IMR-90 (cell line): ENCODE results near the gene TEPSIN. TPM values are rescaled to one million over a fixed set of nuclear protein-coding genes. Genes with fewer than 3 reads are reported as not detected.

Experiments used
- ATAC-seq: fragments of 200-7000 bp; cut with Tn5 transposase; 2 replicates; pipeline ENCODE4 v1.9.1; 2020; ENCODE audit warnings: low read depth, mild to moderate bottlenecking, moderate library complexity
- BruUV-seq: library from RNA; stranded (reverse); fragments of 400-500 nt; replicated peaks from 2 replicates; lab custom pipeline; 2021; lab: Mats Ljungman, UMichigan
- CTCF ChIA-PET: fragments of 300-600 bp; formaldehyde crosslinking; extraction: SDS; loops from one replicate; lab custom pipeline; 2021; ENCODE audit warnings: antibody characterized with exemption; lab: Yijun Ruan, JAX
- POLR2A ChIA-PET: fragments of 300-600 bp; sonication (Branson Sonifier 250); formaldehyde crosslinking; loops from one replicate; lab custom pipeline; 2022; ENCODE audit warnings: antibody characterized with exemption; ENCODE audit not compliant: unreplicated experiment; lab: Charles Lee
- DNase-seq: peaks from one replicate; pipeline ENCODE4 v3.0.0; 2013
- H2AFZ ChIP-seq: replicated peaks from 2 replicates; pipeline ENCODE3; 2013; ENCODE audit warnings: low read length, mild to moderate bottlenecking; ENCODE audit not compliant: poor library complexity
- H2AK5ac ChIP-seq: 2 replicates; pipeline ENCODE4 v1.6.1; 2013; ENCODE audit warnings: low read depth, low read length, inconsistent platforms
- H2AK9ac ChIP-seq: replicated peaks from 2 replicates; pipeline ENCODE3; 2013; ENCODE audit warnings: mild to moderate bottlenecking, low read depth, low read length, moderate library complexity; ENCODE audit not compliant: poor library complexity
- H2BK120ac ChIP-seq: 2 replicates; pipeline ENCODE4 v1.6.1; 2013; ENCODE audit warnings: low read depth, low read length, inconsistent platforms
- H2BK15ac ChIP-seq: 3 replicates; pipeline ENCODE4 v1.6.1; 2013; ENCODE audit warnings: low read depth, low read length, inconsistent platforms
- H2BK20ac ChIP-seq: 2 replicates; pipeline ENCODE4 v1.6.1; 2013; ENCODE audit warnings: low read depth, mild to moderate bottlenecking, inconsistent platforms, low read length, moderate library complexity
- H2BK5ac ChIP-seq: 2 replicates; pipeline ENCODE4 v1.6.1; 2013; ENCODE audit warnings: mild to moderate bottlenecking, low read depth, low read length, inconsistent platforms; ENCODE audit not compliant: poor library complexity, severe bottlenecking
- H3K14ac ChIP-seq: replicated peaks from 2 replicates; pipeline ENCODE4 v1.6.1; 2013; ENCODE audit warnings: low read depth, low read length, inconsistent platforms
- H3K18ac ChIP-seq: 2 replicates; pipeline ENCODE4 v1.6.1; 2013; ENCODE audit warnings: low read depth, low read length, control low read depth
- H3K23ac ChIP-seq: 2 replicates; pipeline ENCODE4 v1.6.1; 2013; ENCODE audit warnings: low read depth, low read length, inconsistent platforms
- H3K27ac ChIP-seq: 2 replicates; pipeline ENCODE4 v1.5.1; 2013; ENCODE audit warnings: mild to moderate bottlenecking, control low read depth, low read length; ENCODE audit not compliant: insufficient read depth
- H3K27me3 ChIP-seq: 2 replicates; pipeline ENCODE4 v1.6.1; 2013; ENCODE audit warnings: low read length; ENCODE audit not compliant: control insufficient read depth, insufficient read depth
- H3K36me3 ChIP-seq: 2 replicates; pipeline ENCODE4 v1.6.1; 2013; ENCODE audit warnings: low read length, mixed read lengths; ENCODE audit not compliant: control insufficient read depth, insufficient read depth
- H3K4ac ChIP-seq: 2 replicates; pipeline ENCODE4 v1.6.1; 2013; ENCODE audit warnings: low read depth, low read length, inconsistent platforms
- H3K4me1 ChIP-seq: 2 replicates; pipeline ENCODE4 v1.6.1; 2013; ENCODE audit warnings: low read length, mixed read lengths; ENCODE audit not compliant: control insufficient read depth, insufficient read depth
- H3K4me2 ChIP-seq: 2 replicates; pipeline ENCODE4 v1.6.1; 2013; ENCODE audit warnings: low read depth, mild to moderate bottlenecking, control low read depth, low read length, moderate library complexity
- H3K4me3 ChIP-seq: 2 replicates; pipeline ENCODE4 v1.5.1; 2013; ENCODE audit warnings: low read depth, mild to moderate bottlenecking, control low read depth, low read length, moderate library complexity; ENCODE audit not compliant: insufficient read depth
- H3K56ac ChIP-seq: 2 replicates; pipeline ENCODE4 v1.6.1; 2013; ENCODE audit warnings: low read length, inconsistent platforms; ENCODE audit not compliant: insufficient read depth; ENCODE audit errors: extremely low read depth
- H3K79me1 ChIP-seq, 2 experiments: 2 replicates each; pipeline ENCODE4 v1.6.1; 2013; ENCODE audit warnings: low read length in 2 of 2, inconsistent platforms in 1 of 2, low read depth in 1 of 2
- H3K9ac ChIP-seq: 2 replicates; pipeline ENCODE4 v1.6.1; 2013; ENCODE audit warnings: low read depth, low read length, control low read depth
- H3K9me1 ChIP-seq: 2 replicates; pipeline ENCODE4 v1.6.1; 2013; ENCODE audit warnings: low read length, inconsistent platforms; ENCODE audit not compliant: insufficient read depth
- H3K9me3 ChIP-seq: 2 replicates; pipeline ENCODE4 v1.6.1; 2013; ENCODE audit warnings: low read length; ENCODE audit not compliant: control insufficient read depth, insufficient read depth
- H4K20me1 ChIP-seq: 2 replicates; pipeline ENCODE4 v1.6.1; 2013; ENCODE audit warnings: low read length, inconsistent platforms; ENCODE audit not compliant: insufficient read depth
- H4K5ac ChIP-seq: 2 replicates; pipeline ENCODE4 v1.6.1; 2013; ENCODE audit warnings: mild to moderate bottlenecking, low read depth, low read length, control low read depth
- H4K8ac ChIP-seq, 2 experiments: 2 replicates each; pipeline ENCODE4 v1.6.1; 2013; ENCODE audit warnings: low read depth in 2 of 2, low read length in 2 of 2, control low read depth in 1 of 2, inconsistent platforms in 1 of 2
- H4K91ac ChIP-seq: 2 replicates; pipeline ENCODE4 v1.6.1; 2013; ENCODE audit warnings: low read depth, low read length, inconsistent platforms; ENCODE audit not compliant: insufficient read depth
- BHLHE40 ChIP-seq: fragments of 150-350 bp; IDR thresholded peaks from 2 replicates; pipeline ENCODE4 v1.6.1; 2016; ENCODE audit warnings: mild to moderate bottlenecking, low read depth, low read length
- CEBPB ChIP-seq: IDR thresholded peaks from 2 replicates; pipeline ENCODE4 v1.6.1; 2012; ENCODE audit warnings: low read depth, low read length, improper control_type of control experiment
- CHD1 ChIP-seq: IDR thresholded peaks from 2 replicates; pipeline ENCODE4 v1.6.1; 2012; ENCODE audit warnings: low read depth, low read length, improper control_type of control experiment
- ELK1 ChIP-seq: fragments of 150-350 bp; IDR thresholded peaks from 2 replicates; pipeline ENCODE4 v1.6.1; 2016; ENCODE audit warnings: low read depth, mild to moderate bottlenecking, low read length, moderate library complexity, borderline replicate concordance
- FOS ChIP-seq: fragments of 150-350 bp; IDR thresholded peaks from 2 replicates; pipeline ENCODE4 v1.6.1; 2016; ENCODE audit warnings: low read depth, low read length
- MAZ ChIP-seq: IDR thresholded peaks from 2 replicates; pipeline ENCODE4 v1.6.1; 2012; ENCODE audit warnings: low read depth, mild to moderate bottlenecking, low read length, improper control_type of control experiment, moderate library complexity, borderline replicate concordance
- MXI1 ChIP-seq: IDR thresholded peaks from 2 replicates; pipeline ENCODE4 v1.6.1; 2012; ENCODE audit warnings: low read depth, mild to moderate bottlenecking, low read length, moderate library complexity, borderline replicate concordance
- NFE2L2 ChIP-seq: fragments of 150-350 bp; IDR thresholded peaks from 2 replicates; pipeline ENCODE4 v1.6.1; 2016; ENCODE audit warnings: low read depth, mild to moderate bottlenecking, low read length
- POLR2A ChIP-seq: IDR thresholded peaks from 2 replicates; pipeline ENCODE4 v1.6.1; 2012; ENCODE audit warnings: mild to moderate bottlenecking, low read depth, low read length
- RAD21 ChIP-seq: IDR thresholded peaks from 2 replicates; pipeline ENCODE4 v1.6.1; 2012; ENCODE audit warnings: low read length, improper control_type of control experiment
- RCOR1 ChIP-seq: IDR thresholded peaks from 2 replicates; pipeline ENCODE4 v1.6.1; 2012; ENCODE audit warnings: mild to moderate bottlenecking, low read length, improper control_type of control experiment; ENCODE audit not compliant: insufficient replicate concordance
- RFX5 ChIP-seq: IDR thresholded peaks from 2 replicates; pipeline ENCODE4 v1.8.0; 2012; ENCODE audit warnings: low read depth, mild to moderate bottlenecking, low read length, moderate library complexity
- SMC3 ChIP-seq: fragments of 150-350 bp; IDR thresholded peaks from 2 replicates; pipeline ENCODE4 v1.6.1; 2016; ENCODE audit warnings: low read depth, mild to moderate bottlenecking, antibody characterized with exemption, low read length, moderate library complexity
- WGBS, 2 experiments: methylation state at CpG; one replicate each; pipeline versions ENCODE4 v1.1.5 to v1.1.7; 2013; ENCODE audit warnings: missing lambda C conversion rate in 2 of 2; ENCODE audit not compliant: insufficient read length in 1 of 2; ENCODE audit errors: extremely low coverage in 2 of 2; 5-methylcytosine and 5-hydroxymethylcytosine counted together
- dilution Hi-C: fragments of 300-500 bp; cut with HindIII; formaldehyde crosslinking; loops from one replicate; pipeline ENCODE4 v1.14.3; 2018; ENCODE audit warnings: low sequenced_read_pairs; ENCODE audit not compliant: unreplicated experiment
- in situ Hi-C: fragments of 300-500 bp; cut with MboI; formaldehyde crosslinking; loops from 3 replicates; pipeline ENCODE4 v1.14.3; 2019; ENCODE audit warnings: low sequenced_read_pairs, inconsistent platforms, mixed read lengths
- intact Hi-C: fragments of 100-400 bp; cut with micrococcal nuclease; formaldehyde crosslinking; loops from 2 replicates; pipeline ENCODE4 v1.10.0; 2022
- polyA plus RNA-seq, 3 experiments: library from polyadenylated mRNA; depleted of rRNA; stranded (reverse); fragments of >200 nt; gene quantifications; 2 replicates each; pipeline ENCODE4 v1.2.3, GENCODE V29; 2012; ENCODE audit warnings: low replicate concordance in 1 of 3
- total RNA-seq: library from RNA; depleted of rRNA; stranded (reverse); fragments of >200 nt; gene quantifications from 2 replicates; pipeline ENCODE4 v1.2.3, GENCODE V29; 2012
- TF ChIP-seq, protein P1 (sequence below): conservative IDR thresholded peaks from 2 replicates; pipeline ENCODE4 v1.5.1; 2012; ENCODE audit warnings: mild to moderate bottlenecking, low read depth, low read length, improper control_type of control experiment

The TEPSIN gene
- total and polyA plus RNA-seq, 2 of the 4 experiments (the other 2 are of a cell fraction): 3.2 to 28.1 TPM

- H3K18ac ChIP-seq: no peak overlapping the region
- H2AFZ ChIP-seq: peak overlapping the region; percentile 67
- H2BK5ac ChIP-seq: peak overlapping the region; percentile 63
- peaks cover 30% of the 10 kb centered on the region for H3K36me3 ChIP-seq
- in situ Hi-C loops (no loop called here), dilution Hi-C loops (no loop called here), intact Hi-C loops (loop anchor here (1.0 to 2.0 kb wide), 2 partner anchors 141 to 231 kb away; partner anchors contain the start of gene BAHCC1)
- no peak overlapping the region for H3K9ac ChIP-seq
- H4K91ac ChIP-seq: no peak overlapping the region
- no peak overlapping the region for H3K56ac ChIP-seq
- H3K23ac ChIP-seq: no peak overlapping the region
- no peak overlapping the region for H2BK15ac ChIP-seq
- H3K79me1 ChIP-seq: peaks cover 9 to 18% of the 10 kb centered on the region in 2 experiments; a peak in 3 of 4 replicates
- ChIA-PET POLR2A (no interaction called here), CTCF (interaction anchor here (0.6 to 1.2 kb wide), 2 partner anchors 115 to 231 kb away, joined by 4 to 6 read pairs; no protein-coding TSS in a partner anchor)
- no peaks in the 10 kb centered on the region for H3K27me3 ChIP-seq
- no peak overlapping the region for H2BK120ac ChIP-seq
- no peaks in the 10 kb centered on the region for H3K9me3 ChIP-seq
- WGBS, 2 experiments: 54% methylated on average over 11 of the region's 19 CpGs; no CpG with 5 or more reads in 1 of the 2 experiments
- BruUV-seq: no TSS peak
- no peak overlapping the region for H3K4me2 ChIP-seq
- H3K4me3 ChIP-seq: no peak overlapping the region
- no peak overlapping the region for H3K4ac ChIP-seq
- no peak overlapping the region for H4K5ac ChIP-seq
- peaks cover 12% of the 10 kb centered on the region for H3K4me1 ChIP-seq
- no peak overlapping the region for H3K14ac ChIP-seq
- no peak overlapping the region for H4K8ac ChIP-seq
- peaks cover 7% of the 10 kb centered on the region for H3K9me1 ChIP-seq
- H2AK5ac ChIP-seq: peak overlapping the region; percentile 100
- H3K27ac ChIP-seq: no peak overlapping the region
- H2AK9ac ChIP-seq: peak overlapping the region; percentile 57
- H4K20me1 ChIP-seq: peaks cover 22% of the 10 kb centered on the region
- ATAC-seq: peak; percentile 60
- DNase-seq: peak; percentile 31
- H2BK20ac ChIP-seq: no peak overlapping the region
- peak; percentile 96 for TF ChIP-seq RAD21
- TF ChIP-seq CHD1: no peak
- no peak for TF ChIP-seq CEBPB
- no peak for TF ChIP-seq BHLHE40
- no peak for TF ChIP-seq NFE2L2
- no peak for TF ChIP-seq ELK1
- no peak for TF ChIP-seq MXI1
- TF ChIP-seq, protein P1, sequence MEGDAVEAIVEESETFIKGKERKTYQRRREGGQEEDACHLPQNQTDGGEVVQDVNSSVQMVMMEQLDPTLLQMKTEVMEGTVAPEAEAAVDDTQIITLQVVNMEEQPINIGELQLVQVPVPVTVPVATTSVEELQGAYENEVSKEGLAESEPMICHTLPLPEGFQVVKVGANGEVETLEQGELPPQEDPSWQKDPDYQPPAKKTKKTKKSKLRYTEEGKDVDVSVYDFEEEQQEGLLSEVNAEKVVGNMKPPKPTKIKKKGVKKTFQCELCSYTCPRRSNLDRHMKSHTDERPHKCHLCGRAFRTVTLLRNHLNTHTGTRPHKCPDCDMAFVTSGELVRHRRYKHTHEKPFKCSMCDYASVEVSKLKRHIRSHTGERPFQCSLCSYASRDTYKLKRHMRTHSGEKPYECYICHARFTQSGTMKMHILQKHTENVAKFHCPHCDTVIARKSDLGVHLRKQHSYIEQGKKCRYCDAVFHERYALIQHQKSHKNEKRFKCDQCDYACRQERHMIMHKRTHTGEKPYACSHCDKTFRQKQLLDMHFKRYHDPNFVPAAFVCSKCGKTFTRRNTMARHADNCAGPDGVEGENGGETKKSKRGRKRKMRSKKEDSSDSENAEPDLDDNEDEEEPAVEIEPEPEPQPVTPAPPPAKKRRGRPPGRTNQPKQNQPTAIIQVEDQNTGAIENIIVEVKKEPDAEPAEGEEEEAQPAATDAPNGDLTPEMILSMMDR: peak; percentile 85
- no peak for TF ChIP-seq RFX5
- no peak for TF ChIP-seq FOS
- peak; percentile 42; the same call in 1 of the 2 replicates for TF ChIP-seq MAZ
- no peak for TF ChIP-seq RCOR1
- TF ChIP-seq SMC3: peak; percentile 86
- 0 out of 2 replicates have a peak, but pooled peaks have one; percentile 41 for TF ChIP-seq POLR2A
Observed at GRCh38 chr17:81253358-81254131, 14.7 kb upstream of the TEPSIN start.
